ENCODE results near the gene CHN2. TPM values are rescaled to one million over a fixed set of nuclear protein-coding genes. Genes with fewer than 3 reads are reported as not detected.

The CHN2 gene
- total RNA-seq, 4 donors from 2014 or later, result 8.0 to 9.8 (median 8.9) TPM

GRCh38 chr7:29342761-29343160 is 148.2 kb downstream of the CHN2 start:
- intact Hi-C loops (cut with DNase I), result no loop called here
- Histone ChIP-seq H3K27me3 (no peaks in the 10 kb centered on the region), H3K9me3 (no peaks in the 10 kb centered on the region)

GRCh38 chr7:29343399-29343798 is 148.8 kb downstream of the CHN2 start:
- Histone ChIP-seq H3K9me3 (no peaks in the 10 kb centered on the region), H3K27ac (replicated peaks in 1 of 4) (no peak overlapping the region), H3K27me3 (no peaks in the 10 kb centered on the region), H3K36me3 (no peaks in the 10 kb centered on the region), H3K4me3 (no peak overlapping the region), H3K4me1 (peaks cover 0 to 7% (median 3%) of the 10 kb centered on the region in 4 donors)
- no peak for DNase-seq (ENCODE audit: extremely low spot score)
- intact Hi-C loops (cut with DNase I), result no loop called here
- TF ChIP-seq EP300 (IDR thresholded peaks at IDR 0.05) (no peak), CTCF (IDR thresholded peaks at IDR 0.05) (no peak), POLR2AphosphoS5 (IDR thresholded peaks at IDR 0.05) (no peak), POLR2A (IDR thresholded peaks at IDR 0.05; ENCODE audit: low read depth) (no peak)
- WGBS, result 83% methylated on average over 2 of the region's 2 CpGs

More at GRCh38 chr7:29342761-29343160, 148.2 kb downstream of the CHN2 start:
- 77% methylated on average over 3 of the region's 3 CpGs for WGBS
- H3K36me3 ChIP-seq, result no peaks in the 10 kb centered on the region
- no peak for DNase-seq (ENCODE audit: extremely low spot score)
- TF ChIP-seq EP300 (IDR thresholded peaks at IDR 0.05) (no peak), POLR2A (IDR thresholded peaks at IDR 0.05; ENCODE audit: low read depth) (no peak), CTCF (IDR thresholded peaks at IDR 0.05) (no peak), POLR2AphosphoS5 (IDR thresholded peaks at IDR 0.05) (no peak)
- H3K27ac ChIP-seq (replicated peaks in 1 of 4), result no peak overlapping the region
- H3K4me1 ChIP-seq, result peaks cover 0 to 8% (median 3%) of the 10 kb centered on the region in 4 donors
- no peak overlapping the region for H3K4me3 ChIP-seq

- WGBS, result 99% methylated on average over 4 of the region's 4 CpGs
- H3K4me1 ChIP-seq, result peaks cover 0 to 7% (median 3%) of the 10 kb centered on the region in 4 donors
- TF ChIP-seq POLR2A (IDR thresholded peaks at IDR 0.05; ENCODE audit: low read depth) (no peak), POLR2AphosphoS5 (IDR thresholded peaks at IDR 0.05) (no peak), EP300 (IDR thresholded peaks at IDR 0.05) (no peak), CTCF (IDR thresholded peaks at IDR 0.05) (no peak)
- H3K4me3 ChIP-seq, result no peak overlapping the region
- no peaks in the 10 kb centered on the region for H3K36me3 ChIP-seq
- intact Hi-C loops (cut with DNase I), result no loop called here
- no peaks in the 10 kb centered on the region for H3K27me3 ChIP-seq
- DNase-seq (ENCODE audit: extremely low spot score), result no peak
- no peaks in the 10 kb centered on the region for H3K9me3 ChIP-seq
- no peak overlapping the region for H3K27ac ChIP-seq (replicated peaks in 1 of 4)
These were observed 149.9 kb downstream of the CHN2 start for GRCh38 chr7:29344334-29344978.

- peak in 1 of 3 experiments; percentile 30 for TF ChIP-seq CTCF (IDR thresholded peaks at IDR 0.05)
- TF ChIP-seq POLR2A (IDR thresholded peaks at IDR 0.05; ENCODE audit: low read depth), result no peak
- no peak overlapping the region for H3K27ac ChIP-seq (replicated peaks in 1 of 4)
- no peak overlapping the region for H3K4me3 ChIP-seq
- H3K9me3 ChIP-seq, result no peaks in the 10 kb centered on the region
- intact Hi-C loops (cut with DNase I), result loop anchor here (5.0 kb wide), 1 partner anchor 158 kb away; no protein-coding TSS in a partner anchor
- 85% methylated on average over 9 of the region's 9 CpGs for WGBS
- peaks cover 0 to 7% (median 3%) of the 10 kb centered on the region in 4 donors for H3K4me1 ChIP-seq
- no peaks in the 10 kb centered on the region for H3K36me3 ChIP-seq
- H3K27me3 ChIP-seq, result no peaks in the 10 kb centered on the region
- no peak for DNase-seq (ENCODE audit: extremely low spot score)
These were observed 151.0 kb downstream of the CHN2 start for GRCh38 chr7:29345590-29345989.
